HG03457 (cell line): ENCODE measurements around the gene XIST.
"Not testable (repeated sequence)": the region's sequence is repeated elsewhere in the genome, so short reads cannot be mapped to it uniquely, and the experiment has no call there.

Source experiments
- ATAC-seq: cut with Tn5 transposase; IDR thresholded peaks from one replicate; pipeline ENCODE4 v1.9.1; 2021; ENCODE audit warnings: moderate number of reproducible peaks; ENCODE audit not compliant: unreplicated experiment

The XIST gene

GRCh38 chrX:73852467-73852866, at the start of gene XIST:
XIST (minus strand) TSS chrX:73852714.
- ATAC-seq = no peak

GRCh38 chrX:73898315-73898714, 45.8 kb upstream of the XIST start:
- ATAC-seq = not testable (repeated sequence)

- not testable (repeated sequence) for ATAC-seq
Observed at GRCh38 chrX:73892515-73893090, 40.1 kb upstream of the XIST start.

DNA sequence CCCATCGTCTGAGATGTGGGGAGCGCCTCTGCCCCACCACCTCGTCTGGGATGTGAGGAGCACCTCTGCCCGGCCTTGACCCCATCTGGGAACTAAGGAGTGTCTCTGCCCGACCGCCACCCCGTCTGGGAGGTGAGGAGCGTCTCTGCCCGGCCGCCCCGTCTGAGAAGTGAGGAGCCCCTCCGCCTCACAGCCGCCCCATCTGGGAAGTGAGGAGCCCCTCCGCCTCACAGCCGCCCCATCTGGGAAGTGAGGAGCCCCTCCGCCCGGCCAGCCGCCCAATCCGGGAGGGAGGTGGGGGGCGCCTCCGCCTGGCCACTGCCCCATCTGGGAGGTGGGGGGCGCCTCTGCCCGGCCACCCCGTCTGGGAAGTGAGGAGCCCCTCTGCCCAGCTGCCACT, 29.7 kb upstream of the XIST start:
- not testable (repeated sequence) for ATAC-seq

- ATAC-seq = no peak
Observed at GRCh38 chrX:73877687-73878086, 25.2 kb upstream of the XIST start.

DNA sequence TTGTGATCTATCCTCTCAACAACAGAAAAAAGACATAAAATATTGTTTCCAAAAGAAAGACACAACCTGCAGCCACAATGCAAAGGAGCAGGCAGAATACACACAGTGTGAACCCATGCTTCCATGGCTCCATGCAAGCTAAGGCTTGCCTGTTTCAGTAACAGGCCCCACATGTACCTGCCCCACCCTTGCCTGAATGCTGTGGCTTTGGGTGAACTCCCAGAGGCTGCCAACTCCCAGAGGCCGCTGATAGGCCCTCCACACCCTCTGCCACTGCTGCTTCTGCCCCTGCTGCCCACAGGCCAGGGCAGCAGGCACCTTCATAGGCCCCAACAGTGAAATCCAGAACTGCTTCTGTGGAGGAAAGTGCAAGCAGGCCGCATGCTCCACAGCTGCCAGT, 24.4 kb upstream of the XIST start:
- no peak for ATAC-seq

GRCh38 chrX:73868916-73869315, 16.4 kb upstream of the XIST start:
- ATAC-seq = no peak

DNA sequence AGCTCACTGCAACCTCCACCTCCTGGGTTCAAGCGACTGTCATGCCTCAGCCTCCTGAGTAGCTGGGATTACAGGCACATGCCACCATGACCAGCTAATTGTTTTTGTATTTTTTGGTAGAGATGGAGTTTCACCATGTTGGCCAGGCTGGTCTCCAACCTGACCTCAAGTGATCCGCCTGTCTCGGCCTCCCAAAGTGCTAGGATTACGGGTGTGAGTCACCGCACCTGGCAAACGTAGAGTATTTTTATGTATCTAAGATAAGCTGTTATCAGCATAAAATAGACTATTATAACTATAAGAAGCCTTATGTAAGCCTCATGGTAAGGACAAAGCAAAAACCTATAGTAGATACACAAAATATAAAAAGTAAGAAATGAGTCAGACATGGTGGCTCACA, 14.6 kb upstream of the XIST start:
- ATAC-seq = no peak

DNA sequence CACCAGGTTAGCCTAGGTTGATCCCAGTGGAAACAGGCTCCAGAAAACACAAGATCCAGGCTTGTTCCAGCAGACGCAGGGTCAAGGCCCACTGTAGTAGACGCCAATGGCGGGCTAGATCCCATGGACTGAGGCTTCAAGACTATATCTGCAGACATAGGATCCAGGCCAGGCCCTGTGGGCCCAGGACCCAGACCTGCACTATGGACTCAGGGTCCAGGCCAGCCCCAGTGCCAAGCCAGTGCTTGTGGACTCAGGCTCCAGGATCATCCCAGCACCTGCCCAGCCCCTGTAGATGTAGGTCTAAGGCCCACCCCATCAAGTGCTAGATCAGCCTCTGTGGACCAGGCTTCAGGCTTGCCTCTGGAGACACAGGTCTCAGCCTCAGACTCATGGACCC, 11.3 kb upstream of the XIST start:
- ATAC-seq = no peak

GRCh38 chrX:73863268-73863667, 10.8 kb upstream of the XIST start:
- ATAC-seq = no peak

- ATAC-seq = no peak
Observed at GRCh38 chrX:73859622-73860021, 7.1 kb upstream of the XIST start.

GRCh38 chrX:73855546-73855945, 3.0 kb upstream of the XIST start:
- no peak for ATAC-seq

DNA sequence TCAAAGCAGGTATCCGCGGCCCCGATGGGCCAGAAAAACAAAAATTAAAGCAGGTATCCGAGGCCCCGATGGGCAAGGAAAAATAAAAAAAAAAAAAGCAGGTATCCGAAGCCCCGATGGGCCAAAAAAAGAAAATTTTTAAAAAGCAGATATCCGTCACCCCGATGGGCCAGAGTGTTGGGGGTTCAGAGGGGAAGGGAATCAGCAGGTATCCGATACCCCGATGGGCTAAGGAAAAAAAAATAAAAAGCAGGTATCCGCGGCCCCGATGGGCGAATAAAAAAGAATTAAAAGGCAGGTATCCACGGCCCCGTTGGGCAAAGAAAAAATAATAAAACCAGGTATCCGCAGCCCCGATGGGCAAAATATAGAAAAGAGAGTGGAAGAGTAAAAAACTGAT, 492 bp downstream of the XIST start:
- ATAC-seq = no peak

DNA sequence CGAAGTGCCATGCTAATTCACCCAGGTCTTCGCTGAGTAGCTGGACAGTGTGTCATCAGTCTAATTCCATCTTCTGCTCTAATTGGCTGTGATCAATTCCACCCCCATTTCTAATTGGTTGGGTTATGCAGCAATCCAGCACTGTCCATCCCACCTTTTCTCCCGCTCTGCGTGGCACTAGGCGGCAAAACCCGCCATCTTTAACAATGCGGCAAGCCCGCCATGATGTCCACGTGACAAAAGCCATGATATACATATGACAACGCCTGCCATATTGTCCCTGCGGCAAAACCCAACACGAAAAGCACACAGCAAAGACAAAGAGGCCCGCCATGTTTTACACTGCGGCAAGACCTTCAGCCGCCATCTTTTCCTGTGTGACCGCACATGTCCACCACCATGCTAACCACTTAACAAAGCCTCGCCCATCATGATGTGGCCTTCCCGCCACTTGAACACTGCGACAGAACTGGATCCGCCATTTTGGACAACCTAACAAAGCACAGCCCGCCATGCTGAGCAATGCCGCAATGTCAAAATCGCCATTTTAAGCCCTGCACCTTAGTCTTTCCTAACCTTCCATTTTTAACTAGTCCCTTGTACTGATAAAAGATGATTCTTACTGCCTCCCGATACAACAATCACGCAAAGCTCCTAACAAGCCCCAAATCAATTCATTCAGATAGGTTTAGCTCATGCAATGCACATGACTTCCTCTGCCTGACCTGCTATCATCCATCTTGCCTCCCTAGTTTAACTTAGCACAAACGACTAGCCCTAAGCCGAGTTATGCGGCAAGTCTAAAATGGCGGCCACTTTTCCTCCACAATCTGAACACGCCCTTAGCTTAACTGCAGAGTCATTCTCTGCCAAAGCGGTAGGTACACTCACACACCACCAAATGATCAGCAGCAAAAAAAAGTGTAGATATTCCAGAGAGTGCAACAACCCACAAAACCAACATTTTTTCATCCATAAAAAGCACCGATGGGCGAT, 1.2 kb downstream of the XIST start:
- ATAC-seq = no peak

GRCh38 chrX:73850124-73851013, 2.1 kb downstream of the XIST start:
- ATAC-seq = no peak

DNA sequence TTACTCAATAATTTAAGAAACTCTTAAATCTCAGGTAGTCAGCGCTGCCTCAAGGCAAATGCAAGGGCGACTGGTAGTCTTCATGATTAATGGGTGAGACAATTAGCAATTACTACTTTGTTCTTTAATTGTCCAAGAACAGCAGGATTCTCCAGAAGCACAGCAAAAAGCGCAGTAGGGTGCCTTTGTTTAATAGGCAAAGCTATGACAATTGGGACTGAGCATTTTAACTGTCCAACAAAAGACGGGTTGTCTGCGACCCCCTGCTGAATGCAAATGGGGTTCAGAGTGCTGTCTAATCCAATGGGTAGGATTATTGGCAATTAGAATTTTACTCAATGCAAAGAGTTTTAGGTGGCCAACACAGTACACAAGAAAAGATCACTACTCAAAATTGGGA, 3.4 kb downstream of the XIST start:
- no peak for ATAC-seq

GRCh38 chrX:73847991-73848390, 4.5 kb downstream of the XIST start:
- ATAC-seq = no peak

DNA sequence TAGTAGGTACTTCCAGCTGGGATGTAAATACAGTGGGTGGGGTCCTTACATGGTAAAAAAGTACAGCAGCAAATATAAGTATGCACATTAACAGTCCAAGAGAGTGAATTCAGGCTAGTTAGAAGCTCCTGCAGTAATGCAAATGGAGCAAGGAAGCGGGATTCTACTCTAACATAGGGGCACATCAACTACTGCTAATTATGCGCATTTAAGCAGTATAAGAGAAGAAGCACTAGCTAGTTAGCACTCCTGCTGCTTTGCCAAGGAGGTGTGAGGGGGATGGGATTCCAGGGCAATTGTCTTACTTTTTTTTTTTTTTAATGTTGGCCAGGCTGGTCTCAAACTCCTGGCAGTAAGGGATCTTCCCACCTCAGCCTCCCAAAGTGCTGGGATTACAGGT, 5.4 kb downstream of the XIST start:
- no peak for ATAC-seq

GRCh38 chrX:73842541-73843234, 9.8 kb downstream of the XIST start:
- no peak for ATAC-seq

GRCh38 chrX:73841337-73841736, 11.2 kb downstream of the XIST start:
- no peak for ATAC-seq
